GM04504 (cell line): ENCODE measurements around the gene NACC2.
A peak's percentile ranks its signal among the peaks of the same experiment; 100 is the strongest.
"Not testable (repeated sequence)": the region's sequence is repeated elsewhere in the genome, so short reads cannot be mapped to it uniquely, and the experiment has no call there.

ENCODE experiments used
- DNase-seq: peaks from one replicate; pipeline ENCODE4 v3.0.0-alpha.2; 2012; ENCODE audit warnings: low read depth

NACC2 gene

DNA sequence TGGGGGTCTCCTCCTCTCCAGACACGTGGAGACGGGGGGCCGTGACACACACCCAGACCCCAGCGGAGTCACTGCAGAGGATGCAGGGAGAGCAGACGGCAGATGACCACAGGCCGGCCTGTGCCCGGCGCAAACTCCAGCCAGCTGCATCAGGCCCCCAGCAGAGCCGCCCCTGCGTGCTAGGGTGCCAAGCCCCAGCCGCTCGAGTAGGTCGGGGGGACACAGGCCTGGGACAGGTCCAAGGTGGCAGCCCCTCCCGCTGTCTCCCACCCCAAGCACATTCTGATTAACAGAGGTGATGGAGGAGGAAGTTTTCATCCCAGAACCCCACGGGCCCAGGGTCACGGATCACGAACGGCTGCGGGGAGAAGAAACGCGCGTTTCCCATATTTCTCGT lies 14.4 kb downstream of the NACC2 start:
- DNase-seq, result no peak

DNA sequence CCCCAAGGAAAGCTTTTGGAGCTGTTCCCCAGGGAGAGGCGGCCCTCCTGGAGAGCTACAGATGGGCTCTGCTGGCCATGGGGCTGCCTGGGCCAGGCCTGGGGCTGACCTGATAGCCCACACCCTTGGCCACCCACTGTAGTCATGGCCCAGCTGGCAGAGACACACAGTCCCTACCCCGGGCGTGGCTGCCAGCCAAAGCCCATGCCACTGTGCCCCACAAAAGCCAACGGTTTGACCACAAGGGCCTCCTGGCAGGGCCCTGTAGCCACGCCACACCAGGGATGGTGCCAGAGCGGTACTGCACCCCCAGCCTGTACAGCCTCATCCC lies 15.2 kb downstream of the NACC2 start:
- DNase-seq, result no peak

DNA sequence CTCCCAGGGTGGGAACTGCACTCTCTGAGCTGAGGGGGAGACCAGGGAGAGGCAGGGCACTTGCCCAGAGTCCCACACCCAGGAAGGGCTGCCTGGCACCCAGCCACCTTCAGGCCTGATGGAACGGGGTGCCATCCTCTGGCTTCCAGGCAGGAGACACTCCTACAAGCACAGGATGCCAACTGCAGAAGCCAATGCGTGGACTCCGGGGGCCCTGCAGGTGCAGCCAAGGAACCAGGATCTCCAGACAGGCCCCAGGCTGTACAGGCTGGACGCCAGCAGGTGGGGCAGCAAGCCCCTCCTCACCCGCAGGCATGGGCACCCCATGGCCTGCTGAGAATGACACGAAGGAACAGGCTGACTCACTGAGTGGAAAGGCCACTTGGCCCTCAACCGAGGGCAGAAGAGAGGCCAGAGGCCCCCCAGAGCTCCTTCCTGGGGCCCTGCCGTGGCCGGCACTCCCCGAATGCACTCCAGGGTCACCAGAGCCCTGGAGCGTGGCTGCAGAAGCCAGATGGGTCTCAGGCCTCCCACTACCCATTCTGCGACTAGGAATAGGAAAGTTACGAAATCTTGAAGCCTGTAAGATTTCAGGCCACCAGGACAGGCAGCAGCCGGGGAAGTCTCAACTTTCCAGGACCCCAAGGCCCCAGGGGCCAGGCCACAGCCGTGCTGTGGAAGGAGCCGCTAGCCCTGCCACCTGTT lies 15.7 kb downstream of the NACC2 start:
- no peak for DNase-seq

DNA sequence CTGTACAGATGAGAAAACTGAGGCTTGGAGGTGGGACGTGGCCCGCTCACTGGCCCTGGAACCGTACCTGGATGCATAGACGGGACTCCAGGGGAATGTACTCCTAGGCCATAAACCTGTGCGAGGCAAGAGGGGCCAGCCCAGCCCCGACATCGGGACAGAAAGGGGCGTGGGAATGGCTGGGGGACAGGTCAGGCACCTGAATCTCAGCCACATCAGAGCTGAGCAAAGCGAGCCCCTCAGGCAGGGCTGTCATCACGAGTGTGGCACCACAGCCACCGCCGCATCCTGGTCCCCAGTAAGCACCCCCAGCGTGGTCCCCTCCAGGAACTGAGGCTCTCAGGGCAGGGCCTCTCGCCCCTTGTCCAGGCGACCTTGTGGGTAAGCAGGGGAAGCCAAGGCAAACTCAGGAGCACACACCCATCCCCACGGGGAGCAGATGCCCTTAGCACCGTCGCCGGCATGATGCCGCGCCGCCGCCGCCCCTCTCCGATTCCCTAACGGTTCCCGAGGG lies 16.5 kb downstream of the NACC2 start:
- no peak for DNase-seq

DNA sequence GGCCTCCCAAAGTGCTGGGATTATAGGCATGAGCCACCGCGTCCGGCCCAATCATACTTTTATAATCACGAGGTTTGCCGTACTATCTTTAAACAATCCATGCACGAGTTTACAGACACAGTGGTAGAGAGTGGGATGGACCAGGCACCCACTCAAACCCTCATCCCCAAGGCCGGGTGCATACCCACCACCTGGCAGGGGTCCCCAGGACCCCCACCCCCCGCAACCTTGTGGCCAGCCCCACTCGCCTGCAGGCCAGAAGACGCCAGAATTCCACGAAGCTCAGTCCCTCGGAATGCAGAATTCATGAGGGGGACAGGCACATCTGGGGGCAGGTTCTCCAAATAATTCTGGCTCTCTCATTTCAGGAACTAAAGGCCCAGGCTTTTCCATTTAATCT lies 17.1 kb downstream of the NACC2 start:
- DNase-seq, result no peak

DNA sequence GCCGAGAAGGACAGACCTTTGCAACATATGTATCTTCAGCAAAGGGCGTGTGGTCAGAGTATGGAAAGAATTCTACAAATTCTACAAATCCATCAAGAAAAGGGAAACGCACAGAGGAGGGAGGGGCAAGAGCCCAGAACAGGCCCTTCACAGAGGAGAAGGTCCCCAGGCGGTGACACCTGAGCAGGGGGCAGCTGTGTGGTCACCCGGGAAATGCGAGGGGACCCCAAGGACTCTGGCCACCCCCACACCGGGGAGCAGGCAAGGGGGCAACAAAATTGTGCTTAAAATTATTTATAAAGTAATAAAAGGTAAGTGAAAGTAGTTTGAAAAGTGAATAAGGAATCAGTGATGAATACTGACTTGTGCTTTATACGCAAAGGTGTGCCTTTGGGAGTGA lies 17.6 kb downstream of the NACC2 start:
- no peak for DNase-seq

DNA sequence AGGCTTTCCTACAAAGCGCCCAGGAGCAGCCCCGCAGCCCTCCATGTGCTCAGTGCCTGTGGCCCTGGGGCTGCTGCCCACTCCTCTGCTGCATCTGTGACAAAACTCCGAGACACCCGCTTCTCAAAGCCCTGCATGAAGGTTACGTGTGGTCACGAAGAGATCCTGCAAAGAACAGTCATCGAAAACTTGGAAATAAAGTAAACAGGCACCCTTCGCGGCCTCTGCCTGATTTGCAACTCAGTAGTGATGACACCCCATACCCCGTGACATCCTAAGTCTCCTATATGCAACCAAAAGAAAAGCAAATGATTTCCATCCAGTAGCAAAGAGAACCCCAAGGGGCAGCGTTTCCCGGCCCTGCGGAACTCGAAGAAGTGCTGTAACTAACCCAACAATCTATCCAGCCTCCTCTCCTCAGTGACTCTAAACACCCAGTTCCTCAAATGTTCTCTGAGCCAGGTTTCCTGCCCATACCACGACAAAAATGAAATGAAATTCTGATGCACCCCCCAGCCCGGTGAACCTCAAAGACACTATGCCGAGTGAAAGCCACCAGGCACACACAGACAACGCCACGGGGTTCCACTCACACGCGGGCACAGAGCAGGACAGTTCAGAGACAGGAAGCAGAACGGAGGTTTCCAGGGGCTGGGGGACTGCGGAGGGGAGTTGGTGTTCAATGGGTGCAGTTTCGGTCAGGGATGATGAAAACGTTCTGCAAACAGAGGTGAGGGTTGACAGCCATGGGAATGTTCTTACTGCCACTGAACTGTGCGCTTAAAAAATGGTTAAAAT lies 19.0 kb downstream of the NACC2 start:
- DNase-seq, result no peak

DNA sequence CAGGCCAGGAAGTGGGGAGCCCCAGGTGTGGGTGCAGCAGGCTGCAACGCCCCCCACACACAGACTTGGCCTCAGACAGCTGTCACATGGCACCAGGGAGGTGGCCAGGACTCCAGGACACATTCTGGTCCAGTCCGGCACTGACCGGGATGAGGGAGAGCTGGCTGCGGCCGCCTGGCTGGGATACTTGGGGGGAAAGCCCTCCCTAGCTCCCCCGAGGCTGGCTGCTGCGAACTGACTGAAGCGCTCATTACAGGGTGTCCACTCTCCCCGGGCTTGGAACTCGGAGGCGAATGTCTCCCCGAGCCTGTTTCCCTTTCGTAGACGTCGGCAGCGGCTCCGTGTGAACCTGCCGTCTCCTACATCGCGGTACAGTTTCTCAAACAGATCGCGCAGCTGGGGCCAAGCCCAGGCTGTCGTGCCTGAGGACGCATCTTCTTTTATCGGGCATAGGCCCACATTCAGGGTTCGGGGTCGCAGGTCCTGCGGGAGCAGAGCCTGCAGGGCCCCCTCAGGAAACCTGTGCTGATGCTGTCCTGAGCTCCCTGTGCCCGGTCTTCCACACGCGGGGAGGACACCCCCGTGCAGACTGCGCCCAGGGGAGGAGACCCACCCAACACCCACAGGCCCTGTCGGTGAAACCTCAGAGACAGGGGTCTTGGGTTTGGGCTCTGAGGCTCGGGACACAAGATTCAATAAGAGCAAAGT lies 19.8 kb downstream of the NACC2 start:
- no peak for DNase-seq

DNA sequence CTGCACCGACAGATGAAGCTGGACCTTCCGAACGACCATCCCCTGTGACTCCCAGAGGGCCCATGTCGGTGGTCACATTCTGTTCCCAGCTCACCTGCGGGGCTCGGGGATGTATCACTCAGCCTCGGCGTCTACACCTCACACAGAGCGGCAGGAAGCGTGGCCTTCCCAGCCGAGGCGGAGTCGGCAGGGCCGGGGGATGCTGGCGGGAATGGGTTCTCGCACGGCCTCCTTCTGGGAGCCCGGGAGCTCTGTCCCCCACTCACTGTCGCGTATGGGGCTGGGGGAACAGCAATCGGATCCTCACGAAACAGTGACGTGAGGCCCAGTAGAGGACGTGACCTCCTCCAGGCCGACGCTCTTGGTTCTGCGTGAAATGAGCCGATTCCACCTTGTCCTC lies 20.4 kb downstream of the NACC2 start:
- DNase-seq, result no peak

DNA sequence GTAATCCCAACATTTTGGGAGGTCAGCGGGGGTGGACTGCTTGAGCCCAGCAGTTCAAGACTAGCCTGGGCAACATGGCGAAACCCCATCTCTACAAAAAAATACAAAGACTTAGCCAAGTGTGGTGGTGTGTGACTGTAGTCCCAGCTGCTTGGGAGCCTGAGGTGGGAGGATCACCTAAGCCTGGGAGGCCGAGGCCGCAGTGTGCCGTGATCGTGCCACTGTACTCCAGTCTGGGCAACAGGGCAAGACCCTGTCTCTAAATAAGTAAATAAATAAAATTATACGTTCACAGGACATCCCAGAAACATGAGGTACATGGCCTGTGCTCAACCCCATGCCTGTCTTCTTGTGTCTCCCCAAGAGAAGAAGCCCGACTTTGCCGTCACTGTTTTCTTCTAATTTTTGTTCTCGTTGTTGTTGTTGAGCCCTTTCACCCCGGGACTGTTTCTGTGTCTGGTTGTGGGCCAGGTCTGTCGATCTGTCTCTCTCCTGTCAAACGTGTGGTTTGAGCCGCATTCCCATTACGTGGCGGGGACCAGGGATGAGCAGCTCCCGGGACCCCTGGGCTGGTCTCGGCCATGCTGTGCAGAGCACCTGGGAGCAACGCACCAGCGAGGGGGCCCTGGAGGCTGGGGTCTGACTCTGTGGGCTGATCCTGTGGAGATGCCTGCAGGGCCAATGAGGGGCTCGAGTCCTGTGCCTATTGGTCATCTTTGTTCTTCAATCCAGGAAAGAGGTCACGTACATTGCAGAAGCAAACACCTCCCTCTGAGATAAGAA lies 32.2 kb downstream of the NACC2 start:
- no peak for DNase-seq

DNA sequence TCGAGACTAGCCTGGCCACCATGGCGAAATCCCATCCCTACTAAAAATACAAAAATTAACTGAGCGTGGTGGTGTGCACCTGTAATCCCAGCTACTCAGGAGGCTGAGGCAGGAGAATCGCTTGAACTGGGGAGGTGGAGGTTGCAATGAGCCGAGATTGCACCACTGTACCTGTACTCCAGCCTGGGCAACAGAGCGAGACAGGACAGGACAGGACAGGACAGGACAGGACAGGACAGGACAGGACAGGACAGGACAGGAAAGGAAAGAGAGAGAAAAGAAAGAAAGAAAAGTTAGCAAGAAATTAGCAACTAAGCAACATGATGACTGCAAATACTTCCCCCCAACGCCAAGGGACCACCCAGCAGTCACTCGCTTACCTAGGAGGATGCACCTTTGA lies 33.2 kb downstream of the NACC2 start:
- DNase-seq, result not testable (repeated sequence)

DNA sequence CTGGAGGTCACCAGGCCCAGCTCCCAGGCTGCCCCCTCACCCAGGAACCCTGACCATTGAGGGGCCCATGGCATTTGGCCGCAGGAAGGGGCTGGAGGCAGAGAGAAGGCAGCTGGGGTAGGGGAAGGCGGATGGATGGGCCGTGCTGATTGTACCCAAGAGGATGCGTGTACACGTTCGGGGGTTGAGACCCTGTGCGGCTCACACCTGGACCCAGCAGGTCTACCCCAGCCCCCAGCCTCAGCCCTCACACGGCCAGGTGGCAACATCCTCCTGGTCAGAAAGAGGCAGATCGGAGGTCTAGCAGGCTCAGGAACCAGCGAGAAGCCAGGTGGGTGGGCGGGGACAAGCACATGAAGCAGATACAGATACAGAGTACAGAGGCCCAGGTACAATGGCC lies 33.7 kb downstream of the NACC2 start:
- DNase-seq, result no peak

DNA sequence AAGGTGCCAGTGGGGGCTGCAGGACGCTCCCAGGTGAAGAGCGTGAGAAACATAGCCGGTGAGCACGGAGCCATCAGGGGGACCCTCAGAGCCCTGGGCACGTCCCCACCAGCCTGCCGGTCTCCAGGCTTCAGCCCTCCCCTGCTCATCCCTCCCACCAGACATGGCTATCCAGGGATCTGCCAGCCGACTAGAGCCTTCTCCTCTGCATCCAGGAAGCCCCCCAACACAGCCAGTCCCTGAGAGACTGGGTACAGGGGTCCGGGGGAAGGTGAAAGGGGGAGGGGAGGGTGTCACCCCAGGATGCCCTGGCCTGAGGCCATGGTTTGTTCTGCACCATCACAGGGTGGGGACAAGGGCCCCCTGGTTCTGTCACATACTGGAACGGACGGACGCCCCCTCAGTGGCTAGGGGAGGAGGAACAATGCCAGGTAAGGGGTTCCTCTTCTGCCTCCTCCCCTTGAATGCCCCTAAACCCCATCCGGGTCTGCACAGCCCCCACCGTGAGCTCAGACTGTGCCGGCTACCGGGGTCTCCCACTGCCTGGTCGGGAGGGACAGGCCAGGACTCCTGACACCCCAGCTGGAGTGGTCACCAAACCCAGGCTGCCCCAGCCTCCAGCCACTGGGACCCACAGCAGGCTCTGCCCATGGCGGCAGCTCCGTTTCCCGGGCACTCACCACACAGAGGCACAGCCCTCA lies 34.3 kb downstream of the NACC2 start:
- DNase-seq, result no peak

DNA sequence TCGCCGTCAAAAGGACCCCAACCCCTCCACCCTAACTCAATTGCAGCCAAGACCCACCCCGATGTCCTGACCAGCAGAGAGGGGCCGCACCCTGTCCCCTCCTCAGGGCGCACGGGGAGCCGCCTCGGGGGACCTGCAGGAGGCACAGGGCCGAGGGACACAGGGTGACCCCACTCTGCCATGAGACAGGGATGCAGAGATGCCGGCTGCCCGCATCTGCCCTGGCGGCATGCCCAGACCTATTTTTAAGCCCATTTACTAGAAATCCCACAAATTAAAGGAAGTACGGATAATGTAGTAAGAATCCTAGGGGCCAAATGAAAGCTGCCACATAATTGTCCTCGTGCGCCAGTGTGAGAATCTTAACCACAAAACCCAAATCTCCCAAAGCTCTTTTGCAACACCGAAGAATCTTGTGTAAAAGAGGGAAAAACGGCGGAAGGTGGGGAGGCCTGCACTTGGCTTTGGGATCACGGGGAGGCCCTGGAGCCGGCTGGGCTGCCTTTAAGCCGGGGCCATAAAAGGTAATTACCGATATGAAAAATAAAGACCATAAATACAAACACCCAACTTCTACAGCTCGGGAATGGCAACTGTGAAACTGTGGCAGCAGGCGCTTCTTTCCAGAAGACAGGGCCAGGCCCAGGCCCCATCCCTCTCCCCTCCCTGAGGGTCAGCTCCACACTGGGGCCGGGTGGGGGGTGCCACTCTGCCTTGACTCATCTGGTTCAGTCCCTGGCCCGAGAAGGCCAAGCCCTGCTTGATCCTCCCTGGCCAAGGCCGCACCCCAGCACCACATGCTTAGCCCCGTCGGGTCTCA lies 35.0 kb downstream of the NACC2 start:
- DNase-seq, result peak; percentile 78

DNA sequence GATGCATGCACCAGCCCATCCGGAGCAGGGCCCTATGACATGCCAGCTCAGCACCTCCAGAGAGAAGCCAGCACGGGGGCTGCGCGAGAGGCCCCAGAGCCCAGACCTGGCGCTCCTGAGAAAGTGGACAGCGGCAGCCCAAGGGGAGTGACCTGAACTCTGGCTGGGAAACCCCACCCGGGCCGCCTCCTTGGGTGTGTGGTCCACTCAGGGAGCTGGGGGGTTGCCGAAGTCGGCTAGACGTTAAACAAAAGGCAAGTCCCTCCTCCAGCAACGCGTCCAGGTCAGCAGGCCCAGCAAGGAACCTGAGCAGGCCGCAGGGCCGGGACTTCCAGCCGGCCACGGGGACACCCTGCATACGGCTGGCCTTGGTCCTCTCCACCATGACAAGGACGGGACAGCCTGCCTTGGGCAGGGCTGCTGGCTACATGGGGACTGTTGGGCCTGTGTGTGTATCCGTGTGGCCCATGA lies 35.7 kb downstream of the NACC2 start:
- no peak for DNase-seq

DNA sequence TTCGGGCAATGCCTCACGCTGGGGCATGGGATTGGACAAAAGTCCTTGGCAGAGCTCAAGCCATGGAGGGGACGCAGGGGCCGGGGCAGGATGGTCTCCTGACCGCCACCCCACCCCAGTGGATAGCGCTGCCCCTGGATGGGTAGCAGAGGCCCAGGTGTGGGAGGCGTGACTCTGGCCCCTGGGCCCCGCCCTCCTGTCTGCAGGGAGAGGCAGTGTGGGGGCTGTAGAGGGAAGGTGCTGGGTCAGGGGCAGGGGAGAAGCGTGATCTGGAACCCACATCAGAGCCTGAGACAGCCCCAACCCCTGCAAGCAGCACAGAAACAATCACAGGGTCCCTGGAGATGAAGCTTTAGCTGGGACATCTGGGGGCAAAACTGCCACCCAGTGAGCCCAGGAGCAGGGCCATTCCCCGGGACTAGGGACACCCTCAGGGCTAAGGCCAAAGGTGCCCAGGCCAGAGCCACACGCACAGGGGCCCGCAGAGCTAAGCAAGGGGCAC lies 36.2 kb downstream of the NACC2 start:
- DNase-seq, result no peak

DNA sequence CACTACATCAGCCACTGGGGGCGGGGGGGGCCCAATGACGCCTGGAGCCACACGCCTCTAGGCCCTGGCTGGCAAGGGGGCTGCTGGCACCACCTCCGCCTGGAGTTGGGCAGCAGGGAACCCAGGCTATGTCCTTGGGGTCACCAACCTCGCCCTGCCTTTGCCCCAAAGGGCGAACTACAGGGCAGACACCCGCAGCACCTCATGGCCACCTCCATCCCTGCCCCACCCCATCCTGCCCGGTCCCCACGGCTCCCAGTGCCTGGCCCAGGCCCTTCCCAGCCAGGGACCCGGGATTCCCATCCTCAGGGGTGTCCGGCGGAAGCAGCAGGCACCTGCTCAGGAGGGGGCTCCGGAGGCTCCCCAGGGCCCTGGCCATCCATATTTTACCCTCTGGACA lies 37.0 kb downstream of the NACC2 start:
- no peak for DNase-seq

DNA sequence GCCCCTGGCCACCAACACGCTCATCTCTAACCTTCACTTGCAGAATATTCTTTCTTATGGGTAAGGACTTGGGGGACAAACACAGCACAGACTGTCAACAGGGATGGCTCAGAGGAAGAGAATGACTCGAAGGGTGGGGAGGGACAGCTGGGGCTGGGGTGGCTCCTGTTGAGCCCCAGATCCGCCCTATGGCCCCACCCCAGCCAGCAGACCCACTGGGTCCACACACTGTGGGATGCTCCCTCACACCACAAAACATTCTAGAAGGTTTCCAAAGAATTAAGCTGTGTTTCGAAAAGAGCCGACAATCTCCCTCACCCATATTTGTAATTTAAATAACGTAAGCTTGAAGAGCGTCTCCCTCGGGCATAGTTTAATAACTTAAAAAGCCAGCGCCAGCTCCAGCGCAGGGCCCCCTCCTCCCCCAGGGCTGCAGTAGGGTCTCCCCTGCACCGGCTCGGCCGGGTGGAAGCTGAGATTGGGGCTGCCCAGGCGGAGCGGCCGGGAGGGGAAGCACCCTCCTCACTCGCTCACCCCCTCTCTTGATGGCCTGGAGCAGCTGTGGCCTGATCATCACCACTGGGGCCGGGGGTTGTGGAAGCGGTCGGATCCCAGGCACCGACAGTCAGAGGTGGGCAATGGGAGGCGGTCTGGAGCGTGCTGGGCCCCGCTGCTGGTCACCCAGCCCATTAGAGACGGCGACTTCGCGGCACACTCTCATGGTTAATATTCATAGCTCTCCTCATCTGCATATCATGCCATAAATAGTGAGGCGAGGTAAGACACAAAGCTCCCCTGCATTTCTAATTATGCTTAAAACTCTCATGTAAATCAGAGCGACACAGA lies 37.6 kb downstream of the NACC2 start:
- DNase-seq, result no peak

DNA sequence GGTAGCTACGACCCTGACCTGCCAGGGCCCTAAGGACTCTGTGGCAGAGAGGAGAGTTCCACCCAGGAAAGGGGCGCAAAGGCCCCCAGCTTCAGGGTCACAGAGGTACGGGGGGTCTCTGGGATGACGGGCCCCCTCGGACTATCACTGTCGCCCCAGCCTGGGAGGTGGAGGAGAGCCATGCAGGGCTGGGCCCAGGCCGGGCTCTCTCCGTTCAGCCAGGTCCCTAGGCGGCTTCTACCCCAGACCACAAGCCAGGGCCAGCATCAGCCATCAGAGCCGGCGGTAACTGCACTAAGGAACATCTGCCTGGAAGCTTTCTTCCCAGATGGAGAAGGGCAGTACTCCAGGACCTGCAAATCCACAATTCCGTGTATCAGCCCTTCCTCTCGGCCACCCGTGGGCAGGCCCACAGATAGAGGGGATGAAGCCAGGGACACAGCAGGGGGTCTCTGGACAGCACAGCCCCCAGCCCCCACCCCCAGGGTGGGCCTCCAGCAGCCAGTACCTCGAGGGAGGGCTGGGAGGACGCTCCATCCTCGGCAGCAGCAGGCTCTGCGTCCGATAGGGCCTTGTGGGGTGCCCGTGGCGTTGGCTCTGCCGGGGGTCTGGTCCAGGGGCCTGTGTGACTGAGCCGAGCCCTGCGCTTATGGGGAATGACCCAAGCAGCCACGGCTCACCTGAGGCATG lies 38.4 kb downstream of the NACC2 start:
- no peak for DNase-seq
